Left ventricle myocardium inferior (tissue), 1 donor: ENCODE results near the gene P2RY11. TPM values are rescaled to one million over a fixed set of nuclear protein-coding genes. Genes with fewer than 3 reads are reported as not detected.

Source experiments
- DNase-seq: peaks from one replicate; pipeline ENCODE4 v3.0.0-alpha.2; 2020
- H3K27ac ChIP-seq: fragments of 200-600 bp; replicated peaks from 2 replicates; pipeline ENCODE4 v1.8.0; 2021
- H3K27me3 ChIP-seq: fragments of 200-600 bp; 2 replicates; pipeline ENCODE4 v1.8.0; 2021; ENCODE audit warnings: low read depth
- H3K36me3 ChIP-seq: fragments of 200-600 bp; 2 replicates; pipeline ENCODE4 v1.8.0; 2021
- H3K4me1 ChIP-seq: fragments of 200-600 bp; 2 replicates; pipeline ENCODE4 v1.8.0; 2021
- H3K4me3 ChIP-seq: fragments of 200-600 bp; 2 replicates; pipeline ENCODE4 v1.8.0; 2021; ENCODE audit warnings: mild to moderate bottlenecking, moderate library complexity
- H3K9me3 ChIP-seq: fragments of 200-600 bp; replicated peaks from 2 replicates; pipeline ENCODE4 v1.8.0; 2021
- intact Hi-C: fragments of 100-400 bp; cut with micrococcal nuclease; formaldehyde crosslinking; loops from one replicate; pipeline ENCODE4 v1.11.0; 2022
- total RNA-seq: library from RNA; stranded (reverse); fragmentation: NEBNext Ultra II Directional; extraction: Animal tissue kit (Norgen Biotek cat#: 25700); gene quantifications from one replicate; pipeline ENCODE4 v1.2.1, GENCODE V29; 2021
- TF ChIP-seq, protein P1 (sequence below): fragments of 200-600 bp; IDR thresholded peaks from 2 replicates; pipeline ENCODE4 v1.8.0; 2021; ENCODE audit warnings: antibody characterized with exemption, mild to moderate bottlenecking, borderline replicate concordance
- donor health status: DM: no; HTN: yes; CAD: no; lungs with severe emphysema.

Gene P2RY11
- total RNA-seq, 1 donor from 2014 or later = 4.1 TPM

GRCh38 chr19:10089801-10090375, 21.6 kb upstream of the P2RY11 start:
- peaks cover 32% of the 10 kb centered on the region for H3K36me3 ChIP-seq
- H3K4me1 ChIP-seq = peaks cover 18% of the 10 kb centered on the region
- peaks cover 5% of the 10 kb centered on the region for H3K9me3 ChIP-seq
- H3K27ac ChIP-seq = no peak overlapping the region
- no peak for DNase-seq
- TF ChIP-seq, protein P1, sequence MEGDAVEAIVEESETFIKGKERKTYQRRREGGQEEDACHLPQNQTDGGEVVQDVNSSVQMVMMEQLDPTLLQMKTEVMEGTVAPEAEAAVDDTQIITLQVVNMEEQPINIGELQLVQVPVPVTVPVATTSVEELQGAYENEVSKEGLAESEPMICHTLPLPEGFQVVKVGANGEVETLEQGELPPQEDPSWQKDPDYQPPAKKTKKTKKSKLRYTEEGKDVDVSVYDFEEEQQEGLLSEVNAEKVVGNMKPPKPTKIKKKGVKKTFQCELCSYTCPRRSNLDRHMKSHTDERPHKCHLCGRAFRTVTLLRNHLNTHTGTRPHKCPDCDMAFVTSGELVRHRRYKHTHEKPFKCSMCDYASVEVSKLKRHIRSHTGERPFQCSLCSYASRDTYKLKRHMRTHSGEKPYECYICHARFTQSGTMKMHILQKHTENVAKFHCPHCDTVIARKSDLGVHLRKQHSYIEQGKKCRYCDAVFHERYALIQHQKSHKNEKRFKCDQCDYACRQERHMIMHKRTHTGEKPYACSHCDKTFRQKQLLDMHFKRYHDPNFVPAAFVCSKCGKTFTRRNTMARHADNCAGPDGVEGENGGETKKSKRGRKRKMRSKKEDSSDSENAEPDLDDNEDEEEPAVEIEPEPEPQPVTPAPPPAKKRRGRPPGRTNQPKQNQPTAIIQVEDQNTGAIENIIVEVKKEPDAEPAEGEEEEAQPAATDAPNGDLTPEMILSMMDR = no peak
- H3K27me3 ChIP-seq = peaks cover 3% of the 10 kb centered on the region
- intact Hi-C loops = no loop called here
- no peak overlapping the region for H3K4me3 ChIP-seq

DNA sequence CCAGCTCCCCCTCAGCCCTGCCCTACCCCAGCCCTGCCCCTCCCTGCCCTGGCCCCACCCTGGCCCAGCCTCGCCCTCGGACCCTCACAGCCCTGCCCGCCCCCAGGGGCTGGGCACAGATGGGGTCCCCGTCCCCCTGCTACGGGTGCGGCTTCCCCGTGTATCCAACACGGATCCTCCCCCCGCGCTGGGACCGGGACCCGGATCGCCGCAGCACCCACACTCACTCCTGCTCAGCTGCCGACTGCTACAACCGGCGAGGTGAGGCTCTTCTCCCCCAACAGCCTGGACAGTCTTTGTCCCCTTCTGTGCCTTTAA, 20.2 kb upstream of the P2RY11 start:
- no peak overlapping the region for H3K27ac ChIP-seq
- peaks cover 17% of the 10 kb centered on the region for H3K4me1 ChIP-seq
- TF ChIP-seq, protein P1 = no peak
- peaks cover 5% of the 10 kb centered on the region for H3K27me3 ChIP-seq
- H3K36me3 ChIP-seq = peaks cover 32% of the 10 kb centered on the region
- H3K9me3 ChIP-seq = peaks cover 5% of the 10 kb centered on the region
- intact Hi-C loops = no loop called here
- DNase-seq = no peak
- H3K4me3 ChIP-seq = no peak overlapping the region

GRCh38 chr19:10091895-10092641, 19.4 kb upstream of the P2RY11 start:
- H3K9me3 ChIP-seq = peaks cover 5% of the 10 kb centered on the region
- intact Hi-C loops = no loop called here
- TF ChIP-seq, protein P1 = no peak
- peaks cover 16% of the 10 kb centered on the region for H3K4me1 ChIP-seq
- DNase-seq = no peak
- no peak overlapping the region for H3K27ac ChIP-seq
- H3K36me3 ChIP-seq = peaks cover 32% of the 10 kb centered on the region
- peaks cover 5% of the 10 kb centered on the region for H3K27me3 ChIP-seq
- no peak overlapping the region for H3K4me3 ChIP-seq

- Histone ChIP-seq H3K36me3 (peaks cover 32% of the 10 kb centered on the region), H3K4me1 (peaks cover 14% of the 10 kb centered on the region), H3K27ac (no peak overlapping the region), H3K9me3 (peaks cover 5% of the 10 kb centered on the region), H3K4me3 (no peak overlapping the region), H3K27me3 (peaks cover 5% of the 10 kb centered on the region)
- TF ChIP-seq, protein P1 = no peak
- DNase-seq = no peak
- intact Hi-C loops = no loop called here
Observed at GRCh38 chr19:10092648-10093294, 18.7 kb upstream of the P2RY11 start.

DNA sequence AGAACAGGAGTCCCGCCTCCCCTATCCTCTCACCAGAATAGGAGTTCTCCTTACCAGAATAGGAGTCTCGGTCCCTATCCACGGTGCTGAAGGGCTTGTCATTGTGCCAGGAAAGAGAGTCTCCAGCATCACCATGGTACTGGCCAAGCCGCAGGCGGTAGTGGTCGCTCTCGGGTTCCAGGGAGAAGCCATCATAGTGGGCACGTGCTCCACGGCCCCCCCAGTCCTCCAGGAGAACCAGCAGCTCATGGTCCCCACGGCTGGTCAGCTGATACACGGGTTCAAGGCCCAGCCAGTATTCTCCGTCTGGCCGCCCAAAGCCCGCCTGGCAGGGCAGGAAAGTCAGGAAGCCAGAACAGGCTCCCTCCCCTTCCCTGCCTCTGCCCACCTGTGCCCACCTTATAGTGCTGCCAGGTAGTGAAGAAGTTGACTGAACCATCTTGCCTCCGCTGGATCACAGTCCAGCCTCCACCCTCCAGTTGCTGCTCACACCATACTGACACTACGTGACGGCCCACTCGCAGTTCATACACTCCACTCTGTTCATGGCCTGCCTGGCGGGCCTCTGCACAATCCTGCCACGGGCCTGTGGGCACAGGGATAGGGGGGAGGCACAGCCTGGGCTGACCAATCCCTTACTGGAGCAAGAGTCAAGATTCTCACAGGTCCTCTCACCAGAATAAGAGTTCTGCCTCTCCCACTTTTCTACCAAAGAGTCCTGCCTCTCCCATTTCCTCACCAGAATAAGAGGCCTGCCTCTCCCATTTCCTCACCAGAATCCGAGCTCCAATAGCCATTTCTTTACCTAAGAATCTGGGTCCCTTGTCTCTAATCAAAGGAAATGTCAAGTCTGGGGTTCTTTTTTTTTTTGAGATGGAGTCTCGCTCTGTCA, 18.0 kb upstream of the P2RY11 start:
- Histone ChIP-seq H3K36me3 (peaks cover 32% of the 10 kb centered on the region), H3K9me3 (peaks cover 5% of the 10 kb centered on the region)
- no peak for DNase-seq

More for the DNA sequence above, 18.0 kb upstream of the P2RY11 start:
- no peak overlapping the region for H3K27ac ChIP-seq
- intact Hi-C loops = no loop called here
- peaks cover 5% of the 10 kb centered on the region for H3K27me3 ChIP-seq
- H3K4me1 ChIP-seq = peaks cover 14% of the 10 kb centered on the region
- H3K4me3 ChIP-seq = no peak overlapping the region
- TF ChIP-seq, protein P1 = no peak
